Measurements from ENCODE around the gene FOXC1.

The FOXC1 gene

GRCh38 chr6:1612974-1613306 is 3.2 kb downstream of the FOXC1 start:
- DNase-seq: no peak

- DNase-seq: no peak
Observed at GRCh38 chr6:1613346-1613687, 3.6 kb downstream of the FOXC1 start.

- no peak for DNase-seq
Observed at GRCh38 chr6:1613688-1614447, 4.2 kb downstream of the FOXC1 start.

GRCh38 chr6:1614448-1615150 is 4.9 kb downstream of the FOXC1 start:
- no peak for DNase-seq

- DNase-seq: no peak
Observed at GRCh38 chr6:1615151-1615852, 5.6 kb downstream of the FOXC1 start.

GRCh38 chr6:1615853-1616420 is 6.2 kb downstream of the FOXC1 start:
- DNase-seq: no peak

- no peak for DNase-seq
Observed at GRCh38 chr6:1616701-1617463, 7.2 kb downstream of the FOXC1 start.

GRCh38 chr6:1617466-1618310 is 8.0 kb downstream of the FOXC1 start:
- DNase-seq: no peak

GRCh38 chr6:1618311-1619097 is 8.8 kb downstream of the FOXC1 start:
- no peak for DNase-seq

GRCh38 chr6:1619098-1619672 is 9.5 kb downstream of the FOXC1 start:
- no peak for DNase-seq

GRCh38 chr6:1619673-1620503 is 10.2 kb downstream of the FOXC1 start:
- no peak for DNase-seq

- no peak for DNase-seq
Observed at GRCh38 chr6:1620504-1621069, 10.9 kb downstream of the FOXC1 start.

GRCh38 chr6:1621070-1621701 is 11.5 kb downstream of the FOXC1 start:
- no peak for DNase-seq

- DNase-seq: no peak
Observed at GRCh38 chr6:1622220-1622850, 12.6 kb downstream of the FOXC1 start.

- no peak for DNase-seq
Observed at GRCh38 chr6:1622851-1623768, 13.4 kb downstream of the FOXC1 start.

GRCh38 chr6:1623769-1624057 is 14.0 kb downstream of the FOXC1 start:
- DNase-seq: no peak

GRCh38 chr6:1624058-1624850 is 14.5 kb downstream of the FOXC1 start:
- DNase-seq: no peak
